AG08395 (cell line): ENCODE measurements around the gene TMEM87B.
A peak's percentile ranks its signal among the peaks of the same experiment; 100 is the strongest.

Source experiments
- DNase-seq: peaks from one replicate; pipeline ENCODE4 v3.0.0; 2012; ENCODE audit warnings: mixed read lengths, low spot score

Gene TMEM87B, protein sequence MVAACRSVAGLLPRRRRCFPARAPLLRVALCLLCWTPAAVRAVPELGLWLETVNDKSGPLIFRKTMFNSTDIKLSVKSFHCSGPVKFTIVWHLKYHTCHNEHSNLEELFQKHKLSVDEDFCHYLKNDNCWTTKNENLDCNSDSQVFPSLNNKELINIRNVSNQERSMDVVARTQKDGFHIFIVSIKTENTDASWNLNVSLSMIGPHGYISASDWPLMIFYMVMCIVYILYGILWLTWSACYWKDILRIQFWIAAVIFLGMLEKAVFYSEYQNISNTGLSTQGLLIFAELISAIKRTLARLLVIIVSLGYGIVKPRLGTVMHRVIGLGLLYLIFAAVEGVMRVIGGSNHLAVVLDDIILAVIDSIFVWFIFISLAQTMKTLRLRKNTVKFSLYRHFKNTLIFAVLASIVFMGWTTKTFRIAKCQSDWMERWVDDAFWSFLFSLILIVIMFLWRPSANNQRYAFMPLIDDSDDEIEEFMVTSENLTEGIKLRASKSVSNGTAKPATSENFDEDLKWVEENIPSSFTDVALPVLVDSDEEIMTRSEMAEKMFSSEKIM

DNA sequence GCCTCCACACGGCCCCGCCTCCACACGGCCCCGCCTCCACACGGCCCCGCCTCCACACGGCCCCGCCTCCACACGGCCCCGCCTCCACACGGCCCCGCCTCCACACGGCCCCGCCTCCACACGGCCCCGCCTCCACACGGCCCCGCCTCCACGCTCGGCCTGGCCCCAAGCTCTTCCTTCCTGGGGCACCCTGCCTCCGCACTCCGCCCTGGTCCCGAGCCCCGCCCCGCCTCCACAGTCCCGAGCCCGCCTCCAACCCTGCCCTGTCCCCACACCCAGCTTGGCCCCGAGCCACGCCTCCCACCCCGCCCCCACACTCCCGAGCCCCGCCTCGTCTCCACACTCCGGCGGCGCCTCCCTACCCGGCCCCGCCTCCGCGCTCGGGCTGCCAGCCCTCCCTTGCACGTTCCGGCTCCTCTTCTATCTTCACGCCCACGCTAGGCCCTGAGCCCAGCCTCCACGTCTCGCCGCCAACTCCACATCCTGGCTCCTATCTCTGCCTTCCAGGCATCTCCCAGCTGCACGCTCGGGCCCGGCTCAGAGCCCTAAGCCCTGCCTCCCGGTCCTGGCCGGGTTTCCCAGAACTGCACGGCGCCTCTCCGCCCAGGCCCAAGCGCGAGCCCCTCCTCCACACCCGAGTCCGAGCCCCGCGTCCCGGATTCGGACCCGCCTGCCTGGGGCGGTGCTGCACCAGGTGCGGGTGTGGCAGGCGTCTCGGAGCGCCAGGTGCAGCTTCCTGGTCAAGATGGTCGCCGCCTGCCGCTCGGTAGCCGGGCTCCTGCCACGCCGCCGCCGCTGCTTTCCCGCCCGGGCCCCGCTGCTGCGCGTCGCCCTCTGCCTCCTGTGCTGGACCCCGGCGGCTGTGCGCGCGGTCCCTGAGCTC lies at the start of gene TMEM87B:
TMEM87B (plus strand) TSS at position 423 of the 883 bp plus-strand sequence; CDS start at position 746, 323 bp downstream.
- DNase-seq = peak; percentile 93

DNA sequence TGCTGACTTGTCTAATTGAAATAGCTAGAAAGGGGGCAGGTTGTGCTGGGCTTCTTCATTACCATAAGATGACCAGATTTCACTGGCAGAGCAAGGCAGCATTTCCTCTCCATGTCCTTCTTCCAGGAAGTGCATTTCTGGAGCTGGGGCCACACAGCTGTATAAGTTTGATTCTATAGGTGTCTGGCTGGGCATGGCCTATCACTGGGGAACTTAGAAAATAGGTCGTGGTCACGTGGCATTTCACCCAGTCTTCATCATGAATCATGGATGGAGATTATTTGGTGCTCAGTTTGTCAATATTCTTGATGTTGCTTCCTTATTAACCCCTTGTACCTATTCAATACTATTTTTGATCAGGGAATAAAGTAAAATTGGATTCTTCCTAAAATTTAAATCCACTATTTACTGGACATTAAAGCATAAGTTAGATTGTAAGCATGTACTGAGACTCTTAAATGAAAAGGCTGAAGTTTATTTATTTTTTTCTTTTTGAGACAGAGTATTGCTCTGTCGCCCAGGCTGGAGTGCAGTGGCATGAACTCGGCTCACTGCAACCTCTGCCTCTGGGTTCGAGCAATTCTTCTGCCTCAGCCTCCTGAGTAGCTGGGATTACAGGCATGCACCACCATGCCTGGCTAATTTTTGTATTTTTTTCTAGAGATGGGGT lies 49.5 kb upstream of the TMEM87B start:
- no peak for DNase-seq

DNA sequence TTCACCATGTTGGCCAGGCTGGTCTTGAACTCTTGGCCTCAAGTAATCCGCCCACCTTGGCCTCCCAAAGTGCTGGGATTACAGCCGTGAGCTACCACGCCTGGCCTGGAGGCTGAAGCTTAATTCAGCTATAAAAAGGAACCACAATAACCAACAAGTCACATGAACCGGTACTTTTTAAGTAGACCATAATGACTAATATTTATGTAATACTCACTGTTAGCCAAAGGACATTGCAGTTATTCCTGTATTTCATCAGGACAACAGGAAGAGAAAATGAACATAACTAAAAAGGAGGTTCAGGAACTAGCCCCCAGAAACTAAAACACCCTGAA lies 49.0 kb upstream of the TMEM87B start:
- peak; percentile 31 for DNase-seq

DNA sequence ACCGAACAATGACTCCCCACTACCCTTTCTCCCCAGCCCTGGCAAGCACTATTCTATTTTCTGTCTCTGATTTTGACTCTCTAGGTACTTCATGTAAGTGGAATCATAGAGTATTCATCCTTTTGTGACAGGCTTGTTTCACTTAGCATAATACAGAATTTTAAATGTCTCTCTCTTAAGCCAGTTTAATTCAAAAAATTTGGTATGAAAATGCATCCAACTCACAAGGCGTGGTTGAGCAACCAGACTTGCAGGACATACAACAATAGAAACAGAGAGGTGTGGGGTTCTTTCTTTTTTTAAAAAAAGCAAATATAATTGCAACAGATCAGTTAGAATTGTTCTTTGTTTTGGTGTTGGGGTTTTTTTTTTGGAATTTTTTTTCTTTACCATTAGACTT lies 47.6 kb upstream of the TMEM87B start:
- DNase-seq = no peak

DNA sequence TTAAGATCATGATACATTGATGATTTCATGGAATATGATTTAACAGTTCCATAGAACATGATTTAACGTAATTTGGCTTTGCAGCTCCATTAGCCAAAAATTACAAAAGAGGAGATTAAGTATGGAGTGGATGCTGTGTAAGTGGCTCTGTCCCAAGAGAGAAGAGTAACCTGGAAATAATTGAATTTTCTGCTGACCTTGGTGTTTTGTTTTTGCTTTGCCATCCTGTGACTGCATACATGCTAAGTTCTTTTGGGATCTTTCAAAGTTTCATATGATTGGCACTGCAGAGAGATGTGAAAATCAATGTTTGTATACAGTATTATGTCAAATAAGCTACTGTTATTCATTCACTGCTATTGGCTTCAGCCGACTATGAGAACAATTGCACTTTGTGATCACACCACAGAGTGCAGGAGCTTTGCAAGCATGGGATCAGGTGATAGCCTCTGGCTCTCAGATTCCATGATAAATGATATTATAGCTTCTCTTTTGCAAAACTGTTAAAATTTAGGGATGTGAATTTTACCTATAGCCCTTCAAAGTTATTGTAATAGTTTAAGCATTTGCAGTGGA lies 46.1 kb upstream of the TMEM87B start:
- no peak for DNase-seq

DNA sequence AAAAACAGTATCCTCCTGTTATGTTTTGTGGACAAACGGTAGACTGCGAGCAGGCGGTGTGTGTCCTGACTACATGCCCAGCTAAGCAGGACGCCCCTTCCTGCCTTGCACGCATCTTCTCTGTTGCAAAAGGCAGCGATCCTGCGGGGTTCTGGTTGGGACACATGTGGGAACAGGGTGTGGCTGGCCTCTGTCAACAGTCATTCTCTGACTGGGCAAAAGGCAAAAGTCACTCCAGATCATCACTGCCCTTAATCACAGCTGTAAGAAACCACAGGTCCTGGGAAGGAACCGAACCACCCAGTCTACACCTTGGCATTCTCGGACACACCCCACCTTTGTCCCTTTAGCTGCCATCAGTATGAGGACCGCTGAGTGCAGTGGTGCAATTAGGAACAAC lies 44.3 kb upstream of the TMEM87B start:
- DNase-seq = no peak

DNA sequence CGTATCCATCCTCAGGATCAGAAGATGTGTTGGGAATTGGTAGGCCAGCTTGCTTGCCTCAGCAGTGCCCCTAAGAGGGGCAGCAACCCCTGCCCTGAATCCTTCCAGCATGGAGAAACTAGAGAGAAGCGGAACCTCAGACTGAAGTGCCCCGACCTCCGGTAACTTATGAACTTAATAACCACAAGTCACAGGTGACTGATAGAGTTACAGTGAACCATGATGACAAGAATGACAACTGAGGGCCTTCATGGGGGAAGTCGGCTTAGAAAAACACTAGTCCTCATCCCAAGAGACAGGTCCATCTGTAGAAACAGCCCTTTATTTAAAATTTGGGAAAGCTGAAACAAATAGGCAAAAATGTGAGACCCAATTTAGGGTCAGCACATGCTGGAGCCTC lies 42.5 kb upstream of the TMEM87B start:
- no peak for DNase-seq

DNA sequence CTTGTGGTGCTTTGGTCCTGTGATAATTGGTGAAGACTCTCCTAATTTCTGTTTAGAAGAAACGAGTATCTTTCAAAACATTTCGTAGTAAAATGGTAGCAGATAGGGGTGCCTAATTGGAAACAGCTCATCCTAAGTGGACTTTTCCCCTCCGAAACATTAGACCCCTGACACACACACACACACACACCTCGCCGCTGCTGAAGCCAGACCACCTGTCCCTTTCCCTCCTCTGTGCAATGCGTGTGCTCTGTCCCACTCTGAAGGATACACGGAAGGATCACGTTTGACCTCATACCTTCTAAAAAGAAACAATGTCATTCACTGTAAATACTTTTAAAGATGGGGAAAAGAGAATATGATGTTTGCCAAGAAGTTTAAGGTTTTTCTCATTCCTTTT lies 36.2 kb upstream of the TMEM87B start:
- DNase-seq = no peak

DNA sequence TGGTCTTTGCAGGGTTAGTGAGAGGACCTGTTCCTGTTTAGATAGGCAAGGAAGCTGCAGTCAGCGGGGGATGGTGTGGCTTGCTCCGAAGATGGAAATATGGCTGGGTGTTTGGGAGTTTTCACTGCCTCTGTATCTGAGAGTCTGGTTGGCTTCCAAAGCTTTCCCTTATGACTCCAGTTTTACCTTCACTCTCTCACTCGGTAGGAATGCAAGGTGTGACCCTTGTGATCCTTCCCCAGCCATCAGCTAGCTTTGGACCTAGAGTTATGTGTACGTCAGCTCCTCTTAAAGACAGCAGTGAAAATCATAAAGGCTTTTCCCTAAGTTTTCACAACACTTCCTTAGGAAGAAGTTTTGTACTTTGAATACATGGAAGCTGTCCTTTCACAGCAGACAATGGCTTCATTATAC lies 35.5 kb upstream of the TMEM87B start:
- no peak for DNase-seq

DNA sequence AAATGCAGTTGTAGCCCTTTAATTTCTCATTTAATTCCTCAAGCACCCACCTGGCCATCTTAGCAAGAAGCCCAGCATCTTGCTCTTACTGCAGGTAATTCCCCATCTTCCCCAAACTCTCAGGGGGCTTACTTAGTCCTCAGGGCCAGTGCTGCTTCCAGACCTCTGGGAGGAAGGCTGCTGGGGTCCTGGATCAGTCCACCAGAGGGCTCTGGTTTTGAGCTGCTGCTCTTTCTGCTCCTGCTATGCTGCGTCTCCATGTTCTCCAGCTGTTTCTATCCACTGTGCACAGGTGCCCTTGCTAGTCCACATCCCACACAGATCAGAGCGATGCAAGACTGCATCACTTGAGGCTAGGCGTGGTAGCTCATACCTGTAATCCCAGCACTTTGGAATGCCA lies 34.5 kb upstream of the TMEM87B start:
- no peak for DNase-seq

DNA sequence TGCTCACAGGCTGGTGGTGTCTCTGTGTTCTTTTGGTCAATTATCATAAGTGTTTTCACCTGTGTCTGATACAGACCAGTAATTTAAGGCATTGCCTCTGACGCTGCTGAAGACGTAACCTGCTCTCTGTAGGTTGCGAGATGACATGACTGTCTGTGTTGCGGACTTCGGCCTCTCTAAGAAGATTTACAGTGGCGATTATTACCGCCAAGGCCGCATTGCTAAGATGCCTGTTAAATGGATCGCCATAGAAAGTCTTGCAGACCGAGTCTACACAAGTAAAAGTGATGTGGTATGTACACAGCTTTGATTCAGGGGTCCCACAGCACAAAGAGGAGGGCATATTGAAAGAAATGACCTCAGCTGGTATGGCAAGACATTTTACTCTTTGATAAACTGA lies 33.8 kb upstream of the TMEM87B start:
- DNase-seq = no peak

DNA sequence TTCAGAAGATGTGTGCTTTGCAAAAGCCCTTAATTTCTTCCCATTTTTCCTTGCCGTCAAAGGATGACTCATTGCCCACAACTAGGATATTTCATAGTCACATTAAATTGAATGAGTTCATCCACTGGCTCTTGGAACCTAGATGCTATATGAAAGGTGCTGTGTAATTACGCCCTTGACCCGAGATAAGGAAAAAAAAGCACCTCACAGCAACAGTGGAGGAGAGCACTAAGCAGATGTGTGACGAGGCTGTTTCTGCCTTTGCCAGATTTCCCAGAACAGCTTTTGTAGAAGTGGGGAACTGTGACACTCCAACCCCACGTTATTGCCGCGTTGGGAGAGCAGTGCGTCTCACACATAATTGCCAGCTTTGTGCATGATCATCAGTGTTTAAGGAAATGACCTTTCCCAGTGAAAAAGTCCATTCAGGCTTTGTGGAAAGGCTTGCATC lies 33.3 kb upstream of the TMEM87B start:
- DNase-seq = no peak

DNA sequence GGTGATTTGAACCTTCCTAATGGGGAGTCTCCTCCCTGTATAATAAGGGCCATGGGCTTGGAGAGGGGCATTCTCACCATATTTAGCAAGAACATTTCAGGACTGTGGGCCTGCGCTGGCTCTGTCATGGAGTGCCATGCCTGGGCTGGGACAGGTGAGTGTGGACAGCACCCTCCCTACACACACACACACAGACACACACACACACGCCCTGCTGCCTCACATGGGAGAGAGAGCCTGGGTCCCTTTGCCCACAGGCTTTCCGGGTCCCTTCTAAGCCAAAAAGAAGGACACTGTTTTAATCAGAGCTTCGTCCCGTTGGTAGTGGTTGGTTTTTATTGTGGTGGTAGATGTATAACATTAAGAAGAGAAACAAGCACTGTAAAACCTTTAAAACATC lies 31.4 kb upstream of the TMEM87B start:
- no peak for DNase-seq

DNA sequence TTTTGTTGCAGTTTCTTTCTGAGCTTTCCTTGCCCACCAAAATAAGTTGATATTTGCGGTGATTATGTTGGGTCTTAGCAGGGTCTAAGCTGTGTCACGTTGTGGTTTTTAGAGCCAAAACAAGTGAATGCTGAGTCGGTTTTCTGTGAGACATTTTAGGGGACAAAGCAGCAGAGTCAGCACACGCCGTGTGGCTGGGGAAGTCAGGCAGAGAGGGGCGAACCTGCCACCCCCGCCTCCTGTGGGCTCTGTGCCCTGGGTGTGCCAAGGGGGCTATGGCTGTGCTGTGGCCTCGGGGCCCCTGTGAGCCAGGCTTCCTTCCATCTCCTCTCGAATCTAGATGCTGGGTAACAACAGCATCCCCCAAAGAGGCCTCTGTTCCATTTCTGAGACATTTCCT lies 30.8 kb upstream of the TMEM87B start:
- DNase-seq = no peak

DNA sequence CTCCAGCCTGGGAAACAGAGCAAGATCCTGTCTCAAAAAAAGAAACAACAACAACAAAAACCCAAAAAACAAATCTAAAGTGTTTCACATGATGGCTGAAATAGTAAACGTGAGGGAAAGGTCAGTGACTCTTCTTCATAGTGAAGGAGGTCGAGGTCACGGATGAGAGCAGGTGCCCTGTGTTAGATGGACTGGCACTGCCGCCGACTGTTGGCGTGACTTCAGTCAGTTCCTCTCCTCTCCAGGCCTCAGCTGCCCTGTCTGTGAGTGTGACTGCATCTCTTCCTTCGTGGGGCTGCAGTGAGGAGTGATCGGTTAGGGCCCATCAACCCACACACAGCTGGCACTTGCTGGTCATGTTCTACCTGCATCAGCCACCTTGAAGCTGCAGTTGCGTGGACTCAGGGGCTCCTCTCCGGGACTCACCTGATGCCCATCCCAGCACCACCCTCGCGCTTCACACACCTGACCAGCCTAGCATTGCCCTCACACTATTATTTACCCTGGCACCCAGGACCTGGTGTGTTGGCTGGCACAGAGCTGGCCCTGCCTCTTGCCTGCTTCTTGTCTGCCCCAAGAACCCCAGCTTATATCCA lies 30.1 kb upstream of the TMEM87B start:
- no peak for DNase-seq

DNA sequence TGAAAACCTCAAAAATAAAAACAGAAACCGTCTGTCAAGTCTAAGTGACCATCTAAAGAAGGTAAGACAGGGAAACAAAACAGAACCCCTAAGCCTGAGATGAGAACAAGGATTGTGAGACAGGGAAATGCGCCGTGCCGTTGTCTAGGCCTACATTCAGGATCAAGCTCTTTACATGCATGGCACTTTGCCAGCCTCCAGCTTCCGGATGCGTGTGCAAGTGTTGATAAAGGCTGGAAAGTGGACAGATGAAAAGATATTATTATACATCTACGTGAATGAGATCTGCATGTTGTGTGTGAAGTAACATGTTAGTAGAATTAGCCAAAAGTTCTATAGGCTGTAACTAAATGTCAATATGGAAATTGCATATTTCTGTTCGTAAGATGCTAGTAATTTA lies 28.6 kb upstream of the TMEM87B start:
- no peak for DNase-seq

DNA sequence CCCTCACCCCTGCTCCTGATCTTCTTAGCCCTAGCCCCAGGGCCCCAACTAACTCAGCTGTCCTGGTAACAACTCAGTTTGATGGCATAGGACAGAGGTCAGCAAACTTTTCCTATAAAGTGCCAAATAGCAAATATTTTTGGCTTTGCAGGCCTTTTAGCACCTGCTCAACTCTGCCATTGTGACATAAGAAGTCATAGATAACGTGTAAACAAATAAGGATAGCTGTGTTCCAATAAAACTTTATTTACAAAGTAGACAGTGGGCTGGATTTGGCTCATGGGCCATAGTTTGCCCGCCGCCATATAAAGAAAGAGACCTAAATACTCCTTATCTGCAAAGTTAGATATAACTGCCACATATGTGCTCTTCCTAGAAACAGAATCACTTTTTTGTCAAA lies 27.3 kb upstream of the TMEM87B start:
- DNase-seq = no peak

DNA sequence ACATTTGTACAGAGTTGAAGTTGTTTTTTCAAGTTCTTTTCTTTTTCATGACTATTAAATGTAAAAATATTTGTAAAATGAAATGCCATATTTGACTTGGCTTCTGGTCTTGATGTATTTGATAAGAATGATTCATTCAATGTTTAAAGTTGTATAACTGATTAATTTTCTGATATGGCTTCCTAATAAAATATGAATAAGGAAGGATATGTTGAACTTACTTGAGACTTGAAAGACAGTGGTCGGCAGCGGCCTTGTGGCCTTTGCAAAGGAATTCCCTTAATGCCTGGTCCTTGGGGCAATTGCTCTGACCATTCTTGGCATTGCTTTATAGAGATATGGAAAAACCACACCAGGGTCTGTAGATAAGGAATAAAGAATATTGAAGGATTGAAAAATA lies 25.9 kb upstream of the TMEM87B start:
- no peak for DNase-seq

DNA sequence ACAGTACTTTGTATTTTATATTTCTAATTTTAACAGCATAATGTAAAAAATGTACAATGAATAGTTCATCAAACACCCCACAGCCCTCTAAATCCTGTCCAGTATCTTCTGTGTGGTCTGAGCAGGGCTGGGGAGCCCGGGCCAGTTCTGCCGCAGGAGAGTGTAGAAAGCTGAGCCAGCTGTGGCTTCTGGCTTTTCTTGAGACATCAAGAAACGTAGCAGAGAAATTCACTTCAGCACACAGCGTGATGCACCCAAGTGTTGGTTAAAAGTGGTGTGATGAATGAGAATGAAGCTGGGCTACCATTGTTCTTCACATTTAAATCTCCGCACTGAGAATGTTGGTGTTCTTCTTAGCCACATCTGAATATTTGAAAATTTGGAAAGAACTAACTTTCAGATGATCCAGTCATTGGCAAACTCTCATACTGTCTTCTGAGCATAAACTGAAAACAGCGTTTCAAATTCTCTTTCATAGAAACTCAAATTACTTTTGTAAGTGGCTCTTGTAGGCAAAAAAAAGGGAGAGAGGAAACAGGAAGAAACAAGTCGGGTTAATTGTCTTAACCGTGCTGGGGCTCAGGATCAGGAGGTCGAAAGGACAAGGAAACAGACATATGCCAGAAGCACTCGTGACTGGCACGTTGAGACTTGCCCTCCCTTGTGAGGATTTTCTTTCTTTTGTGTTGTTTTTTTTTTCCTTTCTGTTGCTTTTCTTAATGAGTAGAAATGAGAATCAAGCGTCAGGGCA lies 23.4 kb upstream of the TMEM87B start:
- no peak for DNase-seq

DNA sequence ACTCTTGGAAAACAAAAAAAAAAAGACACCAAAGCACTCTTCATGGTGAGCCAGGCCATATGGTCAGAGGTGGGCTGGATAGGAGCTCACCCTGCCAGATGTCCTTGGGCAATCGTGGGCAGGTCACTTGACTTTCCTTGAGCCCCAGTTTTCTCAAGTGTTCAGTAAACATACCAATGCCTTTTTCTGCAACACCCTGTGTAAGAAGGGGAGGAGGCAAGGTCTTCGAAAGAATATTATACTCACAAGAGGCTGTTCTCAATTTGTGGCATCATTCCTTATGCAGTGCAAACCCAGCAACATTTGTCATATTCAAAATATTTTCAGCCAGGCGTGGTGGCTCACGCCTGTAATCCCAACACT lies 22.9 kb upstream of the TMEM87B start:
- peak; percentile 22 for DNase-seq
